Measurements from ENCODE around the gene KREMEN2.
"Not testable (repeated sequence)": the region's sequence is repeated elsewhere in the genome, so short reads cannot be mapped to it uniquely, and the experiment has no call there.

KREMEN2 gene, protein sequence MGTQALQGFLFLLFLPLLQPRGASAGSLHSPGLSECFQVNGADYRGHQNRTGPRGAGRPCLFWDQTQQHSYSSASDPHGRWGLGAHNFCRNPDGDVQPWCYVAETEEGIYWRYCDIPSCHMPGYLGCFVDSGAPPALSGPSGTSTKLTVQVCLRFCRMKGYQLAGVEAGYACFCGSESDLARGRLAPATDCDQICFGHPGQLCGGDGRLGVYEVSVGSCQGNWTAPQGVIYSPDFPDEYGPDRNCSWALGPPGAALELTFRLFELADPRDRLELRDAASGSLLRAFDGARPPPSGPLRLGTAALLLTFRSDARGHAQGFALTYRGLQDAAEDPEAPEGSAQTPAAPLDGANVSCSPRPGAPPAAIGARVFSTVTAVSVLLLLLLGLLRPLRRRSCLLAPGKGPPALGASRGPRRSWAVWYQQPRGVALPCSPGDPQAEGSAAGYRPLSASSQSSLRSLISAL

DNA sequence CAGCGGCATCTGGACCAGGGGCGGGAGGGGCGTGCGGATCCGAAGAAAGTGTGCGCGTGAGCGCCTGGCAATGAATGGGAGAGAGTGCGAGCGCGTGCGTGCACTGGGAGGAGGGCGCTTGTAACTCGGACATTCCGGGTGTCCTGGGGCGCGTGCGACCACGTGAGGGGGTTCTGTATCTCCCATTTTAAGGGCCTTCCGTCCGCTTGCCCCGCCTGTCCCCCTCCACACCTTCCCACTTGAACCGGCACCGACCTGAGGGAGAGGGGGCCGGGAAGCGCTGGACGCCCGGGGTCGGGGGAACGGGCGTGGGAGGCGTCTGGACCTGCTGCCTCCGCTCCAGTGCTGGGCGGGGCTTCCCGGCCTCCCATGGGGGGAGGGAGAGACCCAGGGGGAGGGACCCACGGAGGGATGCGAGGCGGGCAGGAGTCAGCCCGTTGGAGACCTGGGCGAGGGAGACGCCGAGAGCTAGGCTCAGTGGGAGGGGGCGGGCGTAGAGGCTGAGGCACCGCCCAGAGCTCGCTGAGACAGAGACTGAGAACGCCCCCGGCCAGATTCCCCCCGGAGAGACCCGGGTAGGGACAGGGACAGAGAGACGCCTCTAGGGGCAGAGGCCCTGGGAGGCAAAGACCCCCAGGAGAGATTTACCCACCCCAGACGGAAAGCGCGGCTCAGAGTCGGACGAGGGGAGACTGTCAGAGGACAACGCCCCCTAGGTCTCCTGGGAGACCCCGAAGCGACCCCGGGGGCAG, at the start of gene KREMEN2:
Gene KREMEN2 (plus strand): TSS at position 553 of the 752 bp plus-strand sequence. CDS start 246 bp downstream, outside the sequence.
- peak; percentile 92 for DNase-seq (ENCODE audit: low read depth, low spot score)

DNA sequence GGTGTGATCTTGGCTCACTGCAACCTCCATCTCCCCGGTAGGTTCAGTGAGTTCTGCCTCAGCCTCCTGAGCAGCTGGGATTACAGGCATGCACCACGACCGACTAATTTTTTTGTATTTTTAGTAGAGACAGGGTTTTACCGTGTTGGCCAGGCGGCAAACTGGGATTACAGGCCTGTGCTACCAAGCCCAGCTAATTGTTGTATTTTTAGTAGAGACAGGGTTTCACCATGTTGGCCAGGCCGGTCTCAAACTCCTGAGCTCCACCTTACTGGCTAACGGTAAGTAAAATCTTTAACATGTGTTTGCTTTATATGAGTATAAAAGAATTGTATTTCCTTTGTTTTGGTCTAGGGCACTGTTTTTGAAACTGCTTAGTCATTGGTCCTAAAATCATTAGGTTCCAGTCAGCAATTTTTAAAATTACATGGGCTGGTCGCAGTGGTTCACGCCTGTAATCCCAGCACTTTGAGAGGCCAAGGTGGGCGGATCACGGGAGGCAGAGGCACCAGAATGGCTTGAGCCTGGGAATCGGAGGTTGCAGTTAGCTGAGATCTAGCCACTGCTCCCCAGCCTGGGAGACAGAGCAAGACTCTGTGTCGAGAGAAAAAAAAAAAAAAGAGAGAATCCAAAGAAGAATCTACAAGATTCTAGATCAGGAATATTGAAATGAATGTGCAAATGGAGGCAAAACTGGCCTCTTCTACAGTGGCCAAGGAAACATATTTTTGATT, 48.7 kb upstream of the KREMEN2 start:
- no peak for DNase-seq (ENCODE audit: low read depth, low spot score)

DNA sequence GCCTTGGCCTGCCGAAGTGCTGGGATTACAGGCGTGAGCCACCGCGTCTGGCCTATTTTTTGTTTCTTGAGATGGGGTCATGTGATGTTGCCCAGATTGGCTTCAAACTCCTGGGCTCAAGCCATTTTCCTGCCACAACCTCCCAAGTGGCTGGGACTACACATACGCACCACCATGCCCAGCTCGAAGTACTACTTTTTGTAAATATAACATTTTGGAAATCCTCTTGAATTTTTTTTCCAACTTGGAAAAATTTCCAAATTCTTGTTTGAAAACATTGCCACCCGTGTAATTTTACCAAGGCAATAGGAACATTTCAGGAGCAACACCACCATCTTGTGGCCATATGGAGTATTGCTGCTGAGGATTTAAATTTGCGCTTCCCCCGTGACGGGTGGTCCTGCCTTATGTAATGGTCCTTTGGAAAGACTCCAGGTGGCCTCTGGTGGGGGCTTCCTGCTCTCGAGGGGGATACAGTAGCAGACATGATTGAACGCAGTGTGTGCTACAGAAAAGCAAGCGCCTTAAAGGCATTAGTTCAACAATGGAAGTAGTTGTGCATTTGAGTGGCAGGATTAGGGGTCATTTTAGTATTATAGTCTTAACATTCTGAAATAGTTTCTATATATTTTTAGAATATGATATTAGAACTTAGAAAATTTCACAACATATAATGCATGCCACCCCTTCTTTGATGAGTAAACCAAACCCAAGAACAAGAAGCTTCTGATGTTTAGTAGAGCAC, 44.4 kb upstream of the KREMEN2 start:
- DNase-seq (ENCODE audit: low read depth, low spot score) = peak; percentile 77

DNA sequence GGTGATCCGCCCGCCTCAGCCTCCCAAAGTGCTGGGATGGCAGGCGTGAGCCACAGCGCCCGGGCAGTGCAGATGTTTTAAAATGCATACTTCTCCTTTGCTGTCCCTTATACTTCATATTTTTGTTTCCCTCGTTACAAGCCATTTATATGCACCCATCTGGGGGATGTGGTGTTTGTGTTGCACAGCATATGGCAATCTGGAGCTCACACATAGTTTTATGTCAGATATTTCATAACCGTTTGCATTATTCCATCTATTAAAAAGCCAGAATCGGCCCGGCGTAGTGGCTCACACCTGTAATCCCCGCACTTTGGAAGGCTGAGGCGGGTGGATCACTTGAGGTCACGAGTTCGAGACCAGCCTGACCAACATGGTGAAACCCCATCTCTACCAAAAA, 40.6 kb upstream of the KREMEN2 start:
- DNase-seq (ENCODE audit: low read depth, low spot score) = no peak

DNA sequence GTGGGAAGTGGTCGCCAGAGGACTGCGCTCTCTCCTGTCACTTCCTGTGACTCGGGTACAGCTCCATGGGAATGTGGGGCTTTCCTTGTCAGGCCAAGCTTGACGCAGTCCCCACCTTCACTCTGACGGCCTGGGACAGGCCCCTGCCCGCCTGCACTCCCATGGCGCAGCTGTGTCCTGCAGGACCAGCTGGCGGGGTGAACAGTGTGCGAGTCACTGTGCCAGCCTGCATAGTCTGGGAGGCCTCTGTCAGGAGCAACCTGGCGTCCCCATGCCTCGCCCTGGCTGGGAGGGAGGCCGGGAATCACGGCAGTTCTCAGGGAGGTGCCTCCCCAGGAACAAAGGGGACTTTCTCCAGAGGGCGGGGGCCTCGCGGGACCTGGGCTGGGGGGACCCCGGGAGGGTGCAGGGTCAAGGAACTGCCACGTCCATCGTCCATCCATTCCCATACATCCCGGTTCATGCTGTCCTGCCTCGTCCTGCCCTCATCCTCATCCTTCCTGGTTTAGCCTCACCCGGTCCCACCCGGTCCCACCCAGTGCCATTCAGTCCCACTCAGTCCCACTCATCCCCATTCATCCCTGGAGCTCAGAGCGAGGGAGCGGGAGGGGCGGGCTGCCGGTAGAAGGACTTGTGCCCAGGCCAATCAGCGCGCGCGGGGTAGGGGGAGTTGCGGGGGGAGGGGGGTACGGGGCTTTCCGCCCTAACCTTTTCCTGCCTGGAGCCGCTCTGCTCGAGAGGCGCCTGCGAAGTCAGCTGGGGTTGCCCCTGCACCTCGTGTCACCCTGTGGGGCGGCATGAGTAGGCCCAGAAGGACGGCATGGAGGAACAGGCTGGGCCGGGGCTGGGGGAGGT, 38.9 kb upstream of the KREMEN2 start:
- DNase-seq (ENCODE audit: low read depth, low spot score) = no peak

DNA sequence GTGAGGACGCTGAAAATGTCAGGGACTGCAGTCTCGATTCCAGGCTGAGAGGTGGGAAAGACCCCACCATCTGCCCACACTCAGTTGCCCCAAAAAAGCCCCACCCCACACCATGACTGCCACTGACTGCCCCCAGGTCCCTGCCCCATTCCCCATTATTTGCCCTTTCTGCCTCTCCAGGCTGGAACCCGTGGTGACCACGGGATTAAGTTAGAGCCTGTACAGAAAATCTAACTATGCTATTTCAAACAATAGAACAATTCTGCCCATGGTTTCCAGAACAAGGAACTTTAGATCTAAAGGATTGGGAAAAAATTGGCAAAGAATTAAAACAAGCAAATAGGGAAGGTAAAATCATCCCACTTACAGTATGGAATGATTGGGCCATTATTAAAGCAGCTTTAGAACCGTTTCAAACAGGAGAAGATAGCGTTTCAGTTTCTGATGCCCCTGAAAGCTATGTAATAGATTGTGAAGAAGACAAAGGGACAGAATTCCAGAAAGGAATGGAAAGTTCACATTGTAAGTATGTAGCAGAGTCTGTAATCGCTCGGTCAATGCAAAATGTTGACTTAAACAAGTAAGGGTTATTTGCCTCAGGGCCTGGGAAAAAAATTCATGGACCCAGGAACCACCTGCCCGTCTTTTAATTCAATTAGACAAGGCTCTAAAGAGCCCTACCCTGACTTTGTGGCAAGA, 38.0 kb upstream of the KREMEN2 start:
- no peak for DNase-seq (ENCODE audit: low read depth, low spot score)

DNA sequence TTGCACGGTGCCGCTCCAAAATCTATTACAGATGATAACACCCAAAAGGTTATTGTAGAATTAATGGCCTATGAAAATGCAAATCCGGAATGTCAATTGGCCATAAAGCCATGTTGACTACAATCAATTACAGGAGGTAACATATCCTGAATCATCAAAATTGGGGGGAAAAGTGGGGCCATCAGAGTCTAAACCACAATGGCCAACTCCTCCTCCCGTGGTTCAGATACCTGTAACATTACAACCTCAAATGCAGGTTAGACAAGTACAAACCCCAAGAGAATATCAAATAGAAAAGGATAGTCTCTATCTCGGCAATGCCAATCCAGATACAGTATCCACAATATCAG, 37.5 kb upstream of the KREMEN2 start:
- no peak for DNase-seq (ENCODE audit: low read depth, low spot score)

DNA sequence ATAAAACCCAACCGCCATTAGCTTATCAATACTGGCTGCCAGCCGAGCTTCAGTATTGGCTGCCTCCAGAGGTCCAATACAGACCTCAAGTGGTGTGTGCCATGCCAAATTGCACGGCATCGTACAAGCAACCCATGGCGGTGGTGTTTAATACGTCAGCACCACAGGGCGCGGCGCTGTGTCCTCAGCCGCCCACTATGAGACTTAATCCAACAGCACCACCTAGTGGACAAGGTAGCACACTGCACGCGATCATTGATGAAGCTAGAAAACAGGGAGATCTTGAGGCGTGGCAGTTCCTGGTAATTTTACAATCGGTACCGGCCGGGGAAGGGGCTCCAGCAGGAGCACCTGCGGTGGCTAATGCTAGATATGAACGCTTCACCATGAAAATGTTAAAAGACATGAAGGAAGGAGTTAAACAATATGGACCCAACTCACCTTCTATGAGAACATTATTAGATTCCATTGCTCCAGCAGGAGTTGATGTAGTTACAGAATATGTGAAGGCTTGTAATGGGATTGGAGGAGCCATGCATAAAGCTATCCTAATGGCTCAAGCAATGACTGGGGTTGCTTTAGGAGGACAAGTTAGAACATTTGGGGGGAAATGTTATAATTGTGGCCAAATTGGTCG, 36.9 kb upstream of the KREMEN2 start:
- peak; percentile 93 for DNase-seq (ENCODE audit: low read depth, low spot score)

DNA sequence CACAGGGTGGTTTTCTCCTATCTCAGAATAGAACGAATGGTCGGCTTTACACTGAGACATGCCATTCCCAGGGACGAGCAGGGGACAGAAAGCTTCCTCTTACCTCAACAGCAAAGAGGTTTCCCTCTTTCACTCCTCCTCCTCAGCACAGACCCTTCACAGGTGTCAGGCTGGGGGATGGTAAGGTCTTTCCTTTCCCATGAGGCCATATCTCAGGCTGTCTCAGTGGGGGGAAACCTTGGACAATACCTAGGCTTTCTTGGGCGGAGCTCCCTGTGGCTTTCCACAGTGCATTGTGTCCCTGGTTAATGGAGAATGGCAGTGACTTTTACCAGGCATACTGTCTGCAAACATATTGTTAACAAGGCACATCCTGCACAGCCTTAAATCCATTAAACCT, 35.9 kb upstream of the KREMEN2 start:
- DNase-seq (ENCODE audit: low read depth, low spot score) = not testable (repeated sequence)

DNA sequence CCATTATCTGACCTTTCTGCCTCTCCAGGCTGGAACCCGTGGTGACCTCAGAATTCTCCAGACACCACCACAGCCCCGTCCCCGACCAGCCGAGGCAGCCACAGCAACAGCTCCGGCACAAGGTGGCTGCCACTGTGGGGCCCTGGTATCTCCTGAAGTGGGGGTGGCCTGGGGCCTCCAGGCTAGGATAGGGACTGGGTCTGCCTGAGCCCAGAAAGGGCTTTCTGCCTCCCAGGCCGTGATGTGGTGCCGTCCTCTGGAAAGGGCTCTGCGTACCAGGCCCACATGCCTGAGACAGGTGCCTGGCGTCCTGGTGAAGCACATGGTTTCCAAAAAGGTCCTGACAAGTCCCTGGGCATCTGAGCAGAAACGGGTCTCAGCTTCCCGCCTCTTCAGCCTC, 35.3 kb upstream of the KREMEN2 start:
- no peak for DNase-seq (ENCODE audit: low read depth, low spot score)

DNA sequence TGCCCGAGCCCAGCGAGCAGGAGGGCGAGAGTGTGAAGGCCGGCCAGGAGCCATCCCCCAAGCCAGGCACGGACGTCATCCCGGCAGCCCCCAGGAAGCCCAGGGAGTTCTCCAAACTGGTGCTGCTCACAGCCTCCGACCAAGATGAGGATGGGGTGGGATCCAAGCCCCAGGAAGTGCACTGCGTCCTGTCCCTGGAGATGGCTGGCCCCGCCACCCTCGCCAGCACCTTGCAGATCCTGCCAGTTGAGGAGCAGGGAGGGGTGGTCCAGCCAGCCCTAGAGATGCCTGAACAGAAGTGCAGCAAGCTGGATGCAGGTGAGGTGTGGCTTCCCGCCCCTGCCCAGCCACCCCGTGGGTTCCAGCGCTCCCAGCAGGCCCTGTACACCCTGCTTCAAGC, 34.4 kb upstream of the KREMEN2 start:
- no peak for DNase-seq (ENCODE audit: low read depth, low spot score)

DNA sequence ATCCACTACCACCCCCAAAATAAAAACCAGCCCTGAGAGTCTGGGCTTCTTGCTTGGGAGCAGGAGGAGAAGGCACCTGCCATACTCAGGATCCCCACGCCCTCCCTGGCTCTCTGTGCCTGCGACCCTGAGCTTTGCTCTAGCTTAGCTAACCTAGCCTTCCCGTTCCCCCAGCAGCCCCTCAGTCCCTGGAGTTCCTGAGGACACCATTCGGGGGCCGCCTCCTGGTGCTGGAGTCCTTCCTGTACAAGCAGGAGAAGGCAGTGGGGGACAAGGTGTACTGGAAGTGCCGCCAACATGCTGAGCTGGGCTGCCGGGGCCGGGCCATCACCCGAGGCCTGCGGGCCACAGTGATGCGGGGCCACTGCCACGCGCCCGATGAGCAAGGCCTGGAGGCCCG, 33.8 kb upstream of the KREMEN2 start:
- DNase-seq (ENCODE audit: low read depth, low spot score) = no peak

DNA sequence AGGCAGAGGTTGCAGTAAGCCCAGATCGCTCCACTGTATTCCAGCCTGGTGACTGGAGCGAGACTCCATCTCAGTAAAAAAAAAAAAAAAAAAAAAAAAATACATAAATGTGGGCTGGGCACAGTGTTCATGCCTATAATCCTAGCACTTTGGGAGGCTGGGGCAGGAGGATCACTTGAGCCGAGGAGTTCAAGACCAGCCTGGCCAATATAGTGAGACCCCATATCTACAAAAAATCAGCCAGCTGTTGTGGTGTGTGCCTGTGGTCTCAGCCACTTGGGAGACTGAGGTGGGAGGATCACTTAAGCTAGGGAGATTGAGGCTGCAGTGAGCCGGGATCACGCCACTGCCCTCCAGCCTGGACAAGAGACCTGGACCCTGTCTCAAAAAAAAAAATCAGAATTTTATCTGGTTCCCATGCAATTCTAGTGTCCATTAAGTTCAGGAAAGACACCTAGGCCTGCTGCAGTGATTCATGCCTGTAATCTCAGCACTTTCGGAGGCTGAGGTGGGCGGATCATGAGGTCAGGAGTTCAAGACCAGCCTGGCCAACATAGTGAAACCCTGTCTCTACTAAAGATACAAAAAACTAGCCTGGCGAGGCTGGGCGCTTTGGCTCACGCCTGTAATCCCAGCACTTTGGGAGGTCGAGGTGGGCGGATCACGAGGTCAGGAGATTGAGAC, 32.7 kb upstream of the KREMEN2 start:
- DNase-seq (ENCODE audit: low read depth, low spot score) = not testable (repeated sequence)

DNA sequence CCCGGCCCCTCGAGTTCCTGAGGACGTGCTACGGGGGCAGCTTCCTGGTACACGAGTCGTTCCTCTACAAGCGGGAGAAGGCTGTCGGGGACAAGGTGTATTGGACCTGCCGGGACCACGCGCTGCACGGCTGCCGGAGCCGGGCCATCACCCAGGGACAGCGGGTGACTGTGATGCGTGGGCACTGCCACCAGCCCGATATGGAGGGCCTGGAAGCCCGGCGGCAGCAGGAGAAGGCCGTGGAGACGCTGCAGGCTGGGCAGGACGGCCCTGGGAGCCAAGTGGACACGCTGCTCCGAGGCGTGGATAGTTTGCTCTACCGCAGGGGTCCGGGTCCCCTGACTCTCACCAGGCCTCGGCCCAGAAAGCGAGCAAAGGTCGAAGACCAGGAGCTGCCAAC, 30.9 kb upstream of the KREMEN2 start:
- DNase-seq (ENCODE audit: low read depth, low spot score) = no peak

DNA sequence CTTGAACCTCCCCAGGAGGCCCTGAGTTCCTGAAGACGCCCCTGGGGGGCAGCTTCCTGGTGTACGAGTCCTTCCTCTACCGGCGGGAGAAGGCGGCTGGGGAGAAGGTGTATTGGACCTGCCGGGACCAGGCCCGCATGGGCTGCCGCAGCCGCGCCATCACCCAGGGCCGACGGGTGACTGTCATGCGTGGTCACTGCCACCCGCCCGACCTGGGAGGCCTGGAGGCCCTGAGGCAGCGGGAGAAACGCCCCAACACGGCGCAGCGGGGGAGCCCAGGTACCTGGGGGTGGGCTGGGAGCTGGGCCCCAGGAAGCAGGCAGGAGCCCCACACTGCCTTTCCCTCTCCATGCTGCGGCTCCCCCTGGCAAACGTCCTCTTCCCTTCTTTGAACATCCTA, 30.4 kb upstream of the KREMEN2 start:
- no peak for DNase-seq (ENCODE audit: low read depth, low spot score)

DNA sequence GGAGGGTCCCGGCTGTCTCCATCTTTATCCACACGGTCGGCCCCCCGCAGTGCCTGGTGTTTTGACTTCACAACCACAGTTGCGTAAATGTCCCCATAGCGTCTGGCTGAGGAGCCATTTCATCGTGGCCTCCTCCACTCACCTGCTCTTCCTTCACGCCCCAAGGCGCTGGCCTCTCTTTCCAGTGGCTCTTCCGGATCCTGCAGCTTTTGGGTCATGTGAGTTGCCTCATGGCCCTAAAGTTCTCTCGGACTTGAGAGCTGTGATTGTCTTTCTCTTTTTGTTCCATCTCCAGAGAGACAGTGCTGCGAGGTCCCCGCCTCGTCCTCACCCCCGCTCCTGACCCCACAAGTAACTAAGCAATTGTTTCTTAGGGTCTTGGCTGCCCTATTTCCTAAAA, 29.6 kb upstream of the KREMEN2 start:
- no peak for DNase-seq (ENCODE audit: low read depth, low spot score)

DNA sequence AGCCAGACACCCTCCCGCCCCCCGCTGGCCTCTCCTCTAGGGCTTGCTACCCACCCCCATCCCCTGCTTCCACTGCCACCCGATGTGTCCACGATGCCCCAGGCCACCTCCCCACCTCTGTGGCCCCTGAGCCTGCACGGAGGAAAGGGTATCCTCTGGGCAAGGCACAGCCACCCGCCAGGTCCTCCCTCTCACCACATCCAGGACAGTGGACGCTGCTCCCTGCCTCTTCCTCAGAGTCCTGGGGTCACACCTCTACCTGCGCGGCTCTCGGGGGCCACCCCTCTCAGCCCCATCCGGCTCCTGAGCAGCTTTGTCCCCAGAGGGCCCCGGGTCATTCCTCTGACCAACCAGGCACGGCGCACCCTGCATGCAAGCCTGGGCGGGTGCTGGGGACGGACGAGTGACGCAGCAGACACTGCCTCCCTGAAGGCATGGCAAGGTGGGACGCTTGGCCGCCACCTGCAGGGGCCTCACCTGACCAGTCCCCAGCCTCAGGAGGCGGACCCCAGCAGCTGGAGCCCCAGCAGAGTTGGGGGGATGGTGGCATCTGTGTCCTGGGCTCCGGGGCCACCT, 27.6 kb upstream of the KREMEN2 start:
- DNase-seq (ENCODE audit: low read depth, low spot score) = no peak

DNA sequence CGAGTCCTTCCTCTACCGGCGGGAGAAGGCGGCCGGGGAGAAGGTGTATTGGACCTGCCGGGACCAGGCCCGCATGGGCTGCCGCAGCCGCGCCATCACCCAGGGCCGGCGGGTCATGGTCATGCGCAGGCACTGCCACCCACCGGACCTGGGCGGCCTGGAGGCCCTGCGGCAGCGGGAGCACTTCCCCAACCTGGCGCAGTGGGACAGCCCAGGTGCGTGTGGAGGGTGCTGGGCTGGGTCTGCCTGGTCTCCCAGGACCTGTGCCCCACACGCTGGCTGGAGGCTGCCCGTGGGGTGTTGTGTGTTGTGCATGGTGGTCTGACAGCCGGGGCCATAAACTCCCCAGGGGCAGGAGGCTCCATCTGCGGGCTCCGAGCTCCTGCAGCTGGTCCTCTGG, 26.9 kb upstream of the KREMEN2 start:
- DNase-seq (ENCODE audit: low read depth, low spot score) = no peak

DNA sequence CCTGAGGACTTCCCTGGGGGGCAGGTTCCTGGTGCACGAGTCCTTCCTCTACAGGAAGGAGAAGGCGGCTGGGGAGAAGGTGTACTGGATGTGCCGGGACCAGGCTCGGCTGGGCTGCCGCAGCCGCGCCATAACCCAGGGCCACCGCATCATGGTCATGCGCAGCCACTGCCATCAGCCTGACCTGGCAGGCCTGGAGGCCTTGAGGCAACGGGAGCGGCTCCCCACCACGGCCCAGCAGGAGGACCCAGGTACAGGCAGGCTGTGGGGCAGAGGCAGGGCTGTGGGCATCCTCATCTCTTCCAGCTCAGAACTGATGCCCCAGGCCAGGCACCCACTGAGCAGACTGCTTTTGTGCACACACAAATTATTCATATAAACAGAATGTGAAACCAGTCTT, 25.9 kb upstream of the KREMEN2 start:
- DNase-seq (ENCODE audit: low read depth, low spot score) = no peak
